Neutrophil (primary cell): ENCODE measurements around the gene TNIP1.

Experiments used
- H3K27ac ChIP-seq: fragments of 200-600 bp; sonication (generic); 2 replicates; pipeline ENCODE4 v1.5.1; 2016; ENCODE audit warnings: mild to moderate bottlenecking, moderate library complexity
- H3K27me3 ChIP-seq: fragments of 200-600 bp; sonication (generic); 2 replicates; pipeline ENCODE4 v1.6.0; 2016; ENCODE audit warnings: mild to moderate bottlenecking
- H3K36me3 ChIP-seq: fragments of 200-600 bp; sonication (generic); 2 replicates; pipeline ENCODE4 v1.5.1; 2017
- H3K4me1 ChIP-seq, 2 experiments: fragments of 200-600 bp in 1 of 2; sonication (generic) in 1 of 2; 1 replicate in 1 of 2; 2 replicates in 1 of 2; pipeline versions ENCODE4 v1.5.1 to v1.6.1; 2013 to 2016; ENCODE audit warnings: low read depth in 1 of 2, low read length in 1 of 2, mild to moderate bottlenecking in 1 of 2, moderate library complexity in 1 of 2; ENCODE audit not compliant: control insufficient read depth in 1 of 2, insufficient read depth in 1 of 2
- H3K4me3 ChIP-seq, 2 experiments: fragments of 200-600 bp in 1 of 2; sonication (generic) in 1 of 2; 1 replicate in 1 of 2; 2 replicates in 1 of 2; pipeline ENCODE4 v1.5.1; 2013 to 2016; ENCODE audit warnings: low read depth in 1 of 2, low read length in 1 of 2, mild to moderate bottlenecking in 1 of 2, moderate library complexity in 1 of 2
- H3K9me3 ChIP-seq: fragments of 200-600 bp; sonication (generic); 2 replicates; pipeline ENCODE4 v1.5.1; 2016
- CTCF ChIP-seq: fragments of 200-600 bp; sonication (generic); IDR thresholded peaks from 2 replicates; pipeline ENCODE4 v1.5.1; 2016; ENCODE audit warnings: antibody characterized with exemption

Gene TNIP1

GRCh38 chr5:151024440-151025249 lies 56.2 kb downstream of the TNIP1 start:
- no peaks in the 10 kb centered on the region for H3K27me3 ChIP-seq
- no peak for TF ChIP-seq CTCF
- H3K4me3 ChIP-seq = no peak overlapping the region
- no peaks in the 10 kb centered on the region for H3K9me3 ChIP-seq
- H3K4me1 ChIP-seq = peaks cover 34 to 40% of the 10 kb centered on the region in 2 experiments
- peak overlapping the region; percentile 58 for H3K27ac ChIP-seq
- H3K36me3 ChIP-seq = peaks cover 61% of the 10 kb centered on the region

GRCh38 chr5:151023651-151024050 lies 57.2 kb downstream of the TNIP1 start:
- no peak for TF ChIP-seq CTCF
- Histone ChIP-seq H3K27me3 (no peaks in the 10 kb centered on the region), H3K4me3 (no peak overlapping the region), H3K36me3 (peaks cover 51% of the 10 kb centered on the region), H3K4me1 (peaks cover 38 to 44% of the 10 kb centered on the region in 2 experiments), H3K9me3 (no peaks in the 10 kb centered on the region), H3K27ac (peak overlapping the region; percentile 58)

- no peak for TF ChIP-seq CTCF
- no peak overlapping the region for H3K4me3 ChIP-seq
- peak overlapping the region; percentile 58 for H3K27ac ChIP-seq
- no peaks in the 10 kb centered on the region for H3K27me3 ChIP-seq
- H3K36me3 ChIP-seq = peaks cover 46% of the 10 kb centered on the region
- H3K9me3 ChIP-seq = no peaks in the 10 kb centered on the region
- H3K4me1 ChIP-seq = peaks cover 40 to 44% of the 10 kb centered on the region in 2 experiments
Observed at GRCh38 chr5:151023047-151023615, 57.7 kb downstream of the TNIP1 start.

- Histone ChIP-seq H3K27ac (peak overlapping the region; percentile 58), H3K27me3 (no peaks in the 10 kb centered on the region), H3K4me1 (peaks cover 45 to 49% of the 10 kb centered on the region in 2 experiments), H3K36me3 (peaks cover 40% of the 10 kb centered on the region), H3K4me3 (no peak overlapping the region), H3K9me3 (no peaks in the 10 kb centered on the region)
- no peak for TF ChIP-seq CTCF
Observed at GRCh38 chr5:151022511-151023018, 58.3 kb downstream of the TNIP1 start.

- Histone ChIP-seq H3K4me1 (peaks cover 54 to 57% of the 10 kb centered on the region in 2 experiments), H3K27ac (peak overlapping the region; percentile 91), H3K9me3 (no peaks in the 10 kb centered on the region), H3K27me3 (no peaks in the 10 kb centered on the region), H3K4me3 (no peak overlapping the region), H3K36me3 (peaks cover 32% of the 10 kb centered on the region)
- TF ChIP-seq CTCF = no peak
Observed at GRCh38 chr5:151021746-151022145, 59.1 kb downstream of the TNIP1 start.
